ENCODE results near the gene CLDN5.

Gene CLDN5

DNA sequence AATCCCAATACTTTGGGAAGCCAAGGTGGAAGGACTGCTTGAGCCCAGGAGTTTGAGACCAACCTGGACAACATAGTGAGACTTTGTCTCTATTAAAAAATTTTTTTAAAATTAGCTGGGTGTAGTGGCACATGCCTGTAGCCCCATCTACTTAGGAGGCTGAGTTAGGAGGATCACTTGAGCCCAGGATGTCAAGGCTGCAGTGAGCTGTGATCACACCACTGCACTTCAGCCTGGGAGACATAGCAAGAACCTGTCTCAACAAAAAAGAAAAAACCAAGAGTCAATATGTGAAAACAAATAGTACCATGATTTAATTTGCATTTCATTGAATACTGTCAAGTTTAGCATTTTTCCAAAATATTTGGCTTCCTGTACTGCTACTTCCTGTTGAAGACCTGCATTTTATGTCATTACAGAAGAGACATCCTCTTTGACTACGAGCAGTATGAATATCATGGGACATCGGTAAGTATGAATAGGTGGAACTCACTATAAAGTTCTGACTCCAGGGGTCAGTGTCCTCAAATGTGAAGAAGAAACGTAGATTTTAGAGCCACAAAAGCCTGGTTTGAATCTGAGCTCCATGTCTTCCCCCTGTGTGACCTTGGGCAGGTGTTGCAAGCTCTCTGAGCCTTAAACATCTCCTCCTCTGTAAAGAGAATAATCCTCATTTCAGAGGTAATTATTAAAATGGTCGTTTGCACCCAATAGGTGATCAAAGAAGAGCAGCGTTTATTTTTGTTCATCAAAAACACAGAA lies 28.5 kb downstream of the CLDN5 start:
- H3K36me3 ChIP-seq, result peaks cover 73% of the 10 kb centered on the region
- DNase-seq, result no peak

DNA sequence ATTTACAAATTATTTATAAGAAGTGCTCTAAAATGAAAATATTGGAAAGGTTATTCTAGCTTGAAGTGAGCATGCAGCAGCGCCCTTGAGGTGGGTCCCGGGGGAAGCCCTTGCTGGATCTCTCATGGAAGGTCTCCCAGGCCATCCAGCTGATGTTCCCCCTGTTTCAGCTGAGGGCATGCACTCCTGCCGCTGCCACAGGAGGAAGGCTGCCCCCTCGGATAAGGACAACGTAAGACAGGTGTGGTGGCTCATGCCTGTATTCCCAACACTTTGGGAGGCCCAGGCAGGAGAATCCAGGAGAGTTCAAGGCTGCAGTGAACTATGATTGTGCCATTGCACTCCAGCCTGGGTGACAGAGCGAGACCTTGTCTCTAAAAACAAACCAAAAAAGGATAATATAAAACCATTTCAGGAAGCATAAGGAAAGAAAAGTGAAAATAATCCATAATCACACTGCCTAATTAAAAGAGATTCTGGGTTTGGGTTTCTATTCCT lies 29.5 kb downstream of the CLDN5 start:
- H3K36me3 ChIP-seq, result peaks cover 75% of the 10 kb centered on the region

More for the DNA sequence above, 28.5 kb downstream of the CLDN5 start:
- Histone ChIP-seq H3K27ac (no peak overlapping the region), H3K9me3 (ENCODE audit: severe bottlenecking) (no peaks in the 10 kb centered on the region), H3K4me3 (ENCODE audit: low read depth, low read length) (no peak overlapping the region), H3K27me3 (ENCODE audit: insufficient read depth, low read depth, severe bottlenecking) (no peaks in the 10 kb centered on the region)
- no peak for TF ChIP-seq CTCF (IDR thresholded peaks at IDR 0.05; ENCODE audit: low read depth, low read length)

DNA sequence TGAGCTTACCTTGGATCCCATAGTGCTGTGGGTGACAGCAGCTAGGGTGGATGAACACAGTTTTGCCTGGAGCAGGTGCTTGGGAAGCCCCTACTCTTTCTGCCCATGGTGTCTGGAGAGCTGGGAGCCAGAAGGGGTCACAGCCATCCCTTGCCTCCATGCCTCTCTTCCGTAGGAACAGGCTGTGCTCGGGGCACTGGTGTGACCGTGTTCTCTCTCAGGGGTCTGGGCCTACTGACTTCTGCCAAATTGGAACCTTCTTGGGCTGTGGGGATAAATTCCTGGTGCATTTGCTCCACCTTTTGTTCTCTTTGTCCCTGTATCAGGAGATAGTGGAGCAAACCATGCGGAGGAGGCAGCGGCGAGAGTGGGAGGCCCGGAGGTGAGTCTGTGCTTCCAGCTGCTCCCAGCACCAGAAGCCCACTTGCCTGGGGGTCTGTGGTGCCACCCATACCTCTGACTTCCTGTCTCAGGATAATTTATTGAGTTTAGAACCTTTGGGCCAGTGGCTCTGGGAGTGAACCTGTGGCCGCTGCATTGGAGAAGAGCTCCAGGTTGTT lies 30.1 kb downstream of the CLDN5 start:
- no peaks in the 10 kb centered on the region for H3K9me3 ChIP-seq (ENCODE audit: severe bottlenecking)
- H3K27me3 ChIP-seq (ENCODE audit: insufficient read depth, low read depth, severe bottlenecking), result no peaks in the 10 kb centered on the region
- DNase-seq, result no peak
- H3K36me3 ChIP-seq, result peaks cover 78% of the 10 kb centered on the region
- no peak for TF ChIP-seq CTCF (IDR thresholded peaks at IDR 0.05; ENCODE audit: low read depth, low read length)
- H3K27ac ChIP-seq, result peak overlapping the region; percentile 5
- no peak overlapping the region for H3K4me3 ChIP-seq (ENCODE audit: low read depth, low read length)

More for the DNA sequence above, 29.5 kb downstream of the CLDN5 start:
- no peak for TF ChIP-seq CTCF (IDR thresholded peaks at IDR 0.05; ENCODE audit: low read depth, low read length)
- no peaks in the 10 kb centered on the region for H3K9me3 ChIP-seq (ENCODE audit: severe bottlenecking)
- no peak overlapping the region for H3K4me3 ChIP-seq (ENCODE audit: low read depth, low read length)
- H3K27me3 ChIP-seq (ENCODE audit: insufficient read depth, low read depth, severe bottlenecking), result no peaks in the 10 kb centered on the region
- DNase-seq, result no peak
- no peak overlapping the region for H3K27ac ChIP-seq

DNA sequence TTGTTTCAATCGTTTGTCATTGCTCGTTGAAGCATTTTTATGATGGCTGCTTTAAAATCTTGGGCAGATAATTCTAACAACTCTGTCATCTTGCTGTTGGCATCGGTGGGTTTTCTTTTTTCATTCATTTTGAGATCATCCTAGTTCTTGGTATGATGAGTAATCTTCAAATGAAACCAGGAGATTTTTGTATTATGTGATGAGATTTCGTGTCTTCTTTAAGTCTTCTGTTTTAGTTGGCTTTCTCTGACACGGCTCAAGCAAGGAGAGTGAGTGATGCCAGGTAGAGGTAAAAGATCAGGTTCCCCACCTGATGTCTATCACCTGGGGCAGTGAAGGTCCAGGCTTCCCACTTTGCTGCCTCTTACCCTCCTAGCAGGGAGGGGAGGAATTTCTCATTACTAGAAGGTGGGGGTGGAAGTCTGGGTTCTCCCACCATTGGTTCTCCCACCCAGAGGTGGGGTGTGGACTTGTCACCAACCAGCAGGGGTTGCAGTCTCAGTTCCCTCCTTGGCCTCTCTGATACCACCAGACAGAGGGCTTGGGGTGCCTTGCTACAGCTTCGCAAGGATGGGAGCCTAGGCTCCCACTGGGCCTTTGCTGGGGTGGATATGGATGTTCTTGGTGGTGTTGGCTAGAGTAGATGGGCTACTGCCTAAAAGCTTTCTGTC lies 31.6 kb downstream of the CLDN5 start:
- peaks cover 77% of the 10 kb centered on the region for H3K36me3 ChIP-seq
- H3K27me3 ChIP-seq (ENCODE audit: insufficient read depth, low read depth, severe bottlenecking), result no peaks in the 10 kb centered on the region
- DNase-seq, result no peak
- H3K4me3 ChIP-seq (ENCODE audit: low read depth, low read length), result no peak overlapping the region
- H3K27ac ChIP-seq, result no peak overlapping the region
- no peaks in the 10 kb centered on the region for H3K9me3 ChIP-seq (ENCODE audit: severe bottlenecking)
- TF ChIP-seq CTCF (IDR thresholded peaks at IDR 0.05; ENCODE audit: low read depth, low read length), result 0 out of 2 replicates have a peak, but pooled peaks have one; percentile 4

DNA sequence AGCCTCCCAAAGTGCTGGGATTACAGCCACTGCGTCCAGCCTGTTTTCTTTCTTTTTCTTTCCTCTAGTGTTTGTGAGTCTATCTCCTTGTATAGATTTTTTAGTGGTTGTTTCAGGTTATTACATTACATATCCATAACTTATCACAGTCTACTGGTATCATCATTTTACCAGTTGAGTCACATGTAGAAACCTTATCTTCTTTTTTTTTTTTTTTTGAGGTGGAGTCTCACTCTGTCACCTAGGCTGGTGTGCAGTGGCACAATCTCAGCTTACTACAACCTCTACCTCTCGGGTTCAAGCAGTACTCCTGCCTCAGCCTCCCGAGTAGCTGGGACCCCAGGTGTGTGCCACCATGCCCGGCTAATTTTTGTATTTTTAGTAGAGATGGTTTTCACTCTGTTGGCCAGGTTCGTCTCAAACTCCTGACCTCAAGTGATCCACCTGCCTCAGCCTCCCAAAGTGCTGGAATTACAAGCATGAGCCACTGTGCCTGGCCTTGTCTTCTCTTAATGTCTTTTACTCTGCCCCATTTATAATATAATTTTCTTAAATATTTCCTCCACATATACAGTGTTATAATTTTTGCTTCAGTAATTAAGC lies 33.5 kb downstream of the CLDN5 start:
- TF ChIP-seq CTCF (IDR thresholded peaks at IDR 0.05; ENCODE audit: low read depth, low read length), result no peak
- peaks cover 75% of the 10 kb centered on the region for H3K36me3 ChIP-seq

More for the DNA sequence above, 33.5 kb downstream of the CLDN5 start:
- H3K27ac ChIP-seq, result no peak overlapping the region
- no peak for DNase-seq
- no peaks in the 10 kb centered on the region for H3K27me3 ChIP-seq (ENCODE audit: insufficient read depth, low read depth, severe bottlenecking)
- no peak overlapping the region for H3K4me3 ChIP-seq (ENCODE audit: low read depth, low read length)
- H3K9me3 ChIP-seq (ENCODE audit: severe bottlenecking), result no peaks in the 10 kb centered on the region
